ENCODE data around the gene DYRK3. TPM values are rescaled to one million over a fixed set of nuclear protein-coding genes. Genes with fewer than 3 reads are reported as not detected.
A peak's percentile ranks its signal among the peaks of the same experiment; 100 is the strongest.

DYRK3 gene
- total and polyA plus RNA-seq, 2 experiments from 2014 or later = 18.2 to 31.5 TPM

- Histone ChIP-seq H3K9me3 (ENCODE audit: low read depth) (no peaks in the 10 kb centered on the region), H3K4me3 (peak overlapping the region; percentile 91), H3F3A (ENCODE audit: insufficient read depth) (peaks cover 38% of the 10 kb centered on the region), H3K4me1 (ENCODE audit: insufficient read depth) (peaks cover 38% of the 10 kb centered on the region), H3K9me2 (ENCODE audit: insufficient read depth) (no peaks in the 10 kb centered on the region), H2AFZ (peak overlapping the region; percentile 59), H4K20me1 (ENCODE audit: insufficient read depth) (no peaks in the 10 kb centered on the region), H3K9ac (peak overlapping the region; percentile 96), H3K4me2 (ENCODE audit: unreplicated experiment) (peak overlapping the region; percentile 80), H3K27me3 (replicated peaks; ENCODE audit: insufficient read depth) (no peaks in the 10 kb centered on the region), H3K79me2 (ENCODE audit: insufficient read depth) (peaks cover 30% of the 10 kb centered on the region), H3K27ac (peak overlapping the region; percentile 94), H3K36me3 (ENCODE audit: low read depth) (no peaks in the 10 kb centered on the region)
- 19 to 21% methylated on average over 9 of the region's 9 CpGs for WGBS, 2 experiments (ENCODE audit: low coverage in 1 of 2, low lambda C conversion rate in 2 of 2, missing lambda C conversion rate in 2 of 2)
- peak; percentile 95 for DNase-seq
- TF ChIP-seq EZH2 (IDR thresholded peaks at IDR 0.05; ENCODE audit: insufficient read depth, poor library complexity, severe bottlenecking) = no peak
- TF ChIP-seq EZH2phosphoT487 (IDR thresholded peaks at IDR 0.05; ENCODE audit: insufficient read depth, low read depth) = no peak
- in situ Hi-C loops (cut with MboI) = no loop called here
These were observed 1.6 kb upstream of the DYRK3 start for GRCh38 chr1:206633708-206634121.

GRCh38 chr1:206634365-206635079 lies 814 bp upstream of the DYRK3 start:
- peak overlapping the region; percentile 80 for H3K4me2 ChIP-seq (ENCODE audit: unreplicated experiment)
- peak overlapping the region; percentile 91 for H3K4me3 ChIP-seq
- no peaks in the 10 kb centered on the region for H3K36me3 ChIP-seq (ENCODE audit: low read depth)
- in situ Hi-C loops (cut with MboI) = no loop called here
- DNase-seq = peak; percentile 97
- H3K27me3 ChIP-seq (replicated peaks; ENCODE audit: insufficient read depth) = no peaks in the 10 kb centered on the region
- 4 to 5% methylated on average over 26 of the region's 26 CpGs for WGBS, 2 experiments (ENCODE audit: low coverage in 1 of 2, low lambda C conversion rate in 2 of 2, missing lambda C conversion rate in 2 of 2)
- H3K4me1 ChIP-seq (ENCODE audit: insufficient read depth) = peaks cover 46% of the 10 kb centered on the region
- H3K27ac ChIP-seq = peak overlapping the region; percentile 94
- H3K9me3 ChIP-seq (ENCODE audit: low read depth) = no peaks in the 10 kb centered on the region
- peak overlapping the region; percentile 74 for H2AFZ ChIP-seq
- H3F3A ChIP-seq (ENCODE audit: insufficient read depth) = peaks cover 43% of the 10 kb centered on the region
- no peaks in the 10 kb centered on the region for H4K20me1 ChIP-seq (ENCODE audit: insufficient read depth)
- no peaks in the 10 kb centered on the region for H3K9me2 ChIP-seq (ENCODE audit: insufficient read depth)
- no peak for TF ChIP-seq EZH2phosphoT487 (IDR thresholded peaks at IDR 0.05; ENCODE audit: insufficient read depth, low read depth)
- no peak for TF ChIP-seq EZH2 (IDR thresholded peaks at IDR 0.05; ENCODE audit: insufficient read depth, poor library complexity, severe bottlenecking)
- peaks cover 37% of the 10 kb centered on the region for H3K79me2 ChIP-seq (ENCODE audit: insufficient read depth)
- H3K9ac ChIP-seq = peak overlapping the region; percentile 96

GRCh38 chr1:206635978-206636345 lies 626 bp downstream of the DYRK3 start:
- peak overlapping the region; percentile 54 for H2AFZ ChIP-seq
- H3K79me2 ChIP-seq (ENCODE audit: insufficient read depth) = peaks cover 51% of the 10 kb centered on the region
- in situ Hi-C loops (cut with MboI) = no loop called here
- H4K20me1 ChIP-seq (ENCODE audit: insufficient read depth) = no peaks in the 10 kb centered on the region
- H3K4me2 ChIP-seq (ENCODE audit: unreplicated experiment) = peak overlapping the region; percentile 92
- peaks cover 43% of the 10 kb centered on the region for H3F3A ChIP-seq (ENCODE audit: insufficient read depth)
- H3K9me2 ChIP-seq (ENCODE audit: insufficient read depth) = no peaks in the 10 kb centered on the region
- peaks cover 47% of the 10 kb centered on the region for H3K4me1 ChIP-seq (ENCODE audit: insufficient read depth)
- no peak for TF ChIP-seq EZH2phosphoT487 (IDR thresholded peaks at IDR 0.05; ENCODE audit: insufficient read depth, low read depth)
- TF ChIP-seq EZH2 (IDR thresholded peaks at IDR 0.05; ENCODE audit: insufficient read depth, poor library complexity, severe bottlenecking) = no peak
- no peaks in the 10 kb centered on the region for H3K9me3 ChIP-seq (ENCODE audit: low read depth)
- 0 out of 2 replicates have a peak, but pooled peaks cover 9% of the 10 kb centered on the region for H3K36me3 ChIP-seq (ENCODE audit: low read depth)
- H3K4me3 ChIP-seq = peak overlapping the region; percentile 91
- H3K9ac ChIP-seq = peak overlapping the region; percentile 96
- H3K27me3 ChIP-seq (replicated peaks; ENCODE audit: insufficient read depth) = no peaks in the 10 kb centered on the region
- 3% methylated on average over 14 of the region's 14 CpGs for WGBS, 2 experiments (ENCODE audit: low coverage in 1 of 2, low lambda C conversion rate in 2 of 2, missing lambda C conversion rate in 2 of 2)
- peak; percentile 64 for DNase-seq
- peak overlapping the region; percentile 94 for H3K27ac ChIP-seq

DNA sequence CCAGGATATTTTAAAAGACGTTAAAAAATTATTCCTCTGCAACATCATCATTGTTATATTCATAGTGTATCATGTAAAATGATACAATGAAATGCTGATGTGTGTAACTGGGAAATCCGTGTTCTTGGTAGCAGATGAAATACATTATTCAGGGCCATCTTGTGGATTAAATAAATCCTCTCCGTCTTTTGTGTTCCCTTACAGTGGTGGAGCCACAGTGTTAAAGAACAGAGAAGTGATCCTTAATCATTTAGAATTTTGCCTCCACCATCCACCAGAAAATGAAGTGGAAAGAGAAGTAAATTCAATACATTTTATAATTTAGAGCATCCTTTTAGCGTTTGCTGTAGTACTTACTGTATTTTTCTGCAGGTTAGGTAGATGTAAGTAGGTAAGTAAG lies 1.3 kb downstream of the DYRK3 start:
- H3K9me2 ChIP-seq (ENCODE audit: insufficient read depth) = no peaks in the 10 kb centered on the region
- H3K79me2 ChIP-seq (ENCODE audit: insufficient read depth) = peaks cover 58% of the 10 kb centered on the region
- H3K9me3 ChIP-seq (ENCODE audit: low read depth) = no peaks in the 10 kb centered on the region
- H3K36me3 ChIP-seq (ENCODE audit: low read depth) = 0 out of 2 replicates have a peak, but pooled peaks cover 11% of the 10 kb centered on the region
- H3K27me3 ChIP-seq (replicated peaks; ENCODE audit: insufficient read depth) = no peaks in the 10 kb centered on the region
- peaks cover 47% of the 10 kb centered on the region for H3K4me1 ChIP-seq (ENCODE audit: insufficient read depth)
- peak overlapping the region; percentile 94 for H3K27ac ChIP-seq
- H3K9ac ChIP-seq = peak overlapping the region; percentile 96
- peaks cover 43% of the 10 kb centered on the region for H3F3A ChIP-seq (ENCODE audit: insufficient read depth)
- TF ChIP-seq EZH2 (IDR thresholded peaks at IDR 0.05; ENCODE audit: insufficient read depth, poor library complexity, severe bottlenecking) (no peak), EZH2phosphoT487 (IDR thresholded peaks at IDR 0.05; ENCODE audit: insufficient read depth, low read depth) (no peak)
- in situ Hi-C loops (cut with MboI) = no loop called here
- 1 to 2% methylated on average over 4 of the region's 4 CpGs for WGBS, 2 experiments (ENCODE audit: low coverage in 1 of 2, low lambda C conversion rate in 2 of 2, missing lambda C conversion rate in 2 of 2)
- DNase-seq = peak; percentile 45
- H3K4me3 ChIP-seq = peak overlapping the region; percentile 91
- H2AFZ ChIP-seq = no peak overlapping the region
- no peaks in the 10 kb centered on the region for H4K20me1 ChIP-seq (ENCODE audit: insufficient read depth)
- peak overlapping the region; percentile 92 for H3K4me2 ChIP-seq (ENCODE audit: unreplicated experiment)
